ENCODE measurements around the gene C2CD3.

GRCh38 chr11:74012074-74012809 lies 158.6 kb downstream of the C2CD3 start:
- no peak for TF ChIP-seq CTCF (IDR thresholded peaks at IDR 0.05)
- TF ChIP-seq POLR2A (IDR thresholded peaks at IDR 0.05): no peak
